GM23248 (cell line): ENCODE data around the gene ANKRD63. TPM values are rescaled to one million over a fixed set of nuclear protein-coding genes. Genes with fewer than 3 reads are reported as not detected.

Experiments
- DNase-seq: peaks from one replicate; pipeline ENCODE4 v3.0.0-alpha.2; 2015
- H2AFZ ChIP-seq: fragments of 200-600 bp; sonication (generic); 2 replicates; pipeline ENCODE4 v1.6.1; 2016; ENCODE audit warnings: antibody characterized with exemption
- H3F3A ChIP-seq: fragments of 200-600 bp; sonication (generic); 2 replicates; pipeline ENCODE4 v1.6.1; 2016; ENCODE audit warnings: mild to moderate bottlenecking, antibody characterized with exemption, mixed run types; ENCODE audit not compliant: insufficient read depth
- H3K27ac ChIP-seq: fragments of 200-600 bp; sonication (generic); 2 replicates; pipeline ENCODE4 v1.5.1; 2016; ENCODE audit warnings: mild to moderate bottlenecking
- H3K27me3 ChIP-seq: fragments of 200-600 bp; sonication (generic); replicated peaks from 2 replicates; pipeline ENCODE4 v1.6.1; 2016; ENCODE audit warnings: mild to moderate bottlenecking; ENCODE audit not compliant: insufficient read depth
- H3K36me3 ChIP-seq: fragments of 200-600 bp; sonication (generic); 2 replicates; pipeline ENCODE4 v1.6.1; 2016; ENCODE audit warnings: low read depth, mild to moderate bottlenecking
- H3K4me1 ChIP-seq: fragments of 200-600 bp; sonication (generic); 2 replicates; pipeline ENCODE4 v1.6.1; 2016; ENCODE audit warnings: mild to moderate bottlenecking; ENCODE audit not compliant: insufficient read depth
- H3K4me2 ChIP-seq: fragments of 200-600 bp; sonication (generic); one replicate; pipeline ENCODE4 v1.6.1; 2016; ENCODE audit warnings: mild to moderate bottlenecking; ENCODE audit not compliant: unreplicated experiment
- H3K4me3 ChIP-seq: fragments of 200-600 bp; sonication (generic); 2 replicates; pipeline ENCODE4 v1.5.1; 2016; ENCODE audit warnings: mild to moderate bottlenecking
- H3K79me2 ChIP-seq: fragments of 200-600 bp; sonication (generic); 2 replicates; pipeline ENCODE4 v1.6.1; 2016; ENCODE audit warnings: mild to moderate bottlenecking; ENCODE audit not compliant: insufficient read depth
- H3K9ac ChIP-seq: fragments of 200-600 bp; sonication (generic); 2 replicates; pipeline ENCODE4 v1.6.1; 2016; ENCODE audit warnings: mild to moderate bottlenecking
- H3K9me2 ChIP-seq: fragments of 200-600 bp; sonication (generic); 2 replicates; pipeline ENCODE4 v1.6.1; 2016; ENCODE audit warnings: mixed run types, mild to moderate bottlenecking, moderate library complexity; ENCODE audit not compliant: insufficient read depth
- H3K9me3 ChIP-seq: fragments of 200-600 bp; sonication (generic); one replicate; pipeline ENCODE4 v1.6.1; 2017; ENCODE audit warnings: low read depth
- H4K20me1 ChIP-seq: fragments of 200-600 bp; sonication (generic); 2 replicates; pipeline ENCODE4 v1.6.0; 2016; ENCODE audit not compliant: insufficient read depth
- EZH2 ChIP-seq: fragments of 200-600 bp; sonication (generic); IDR thresholded peaks from 2 replicates; pipeline ENCODE4 v1.6.1; 2018; ENCODE audit warnings: antibody characterized with exemption, mild to moderate bottlenecking; ENCODE audit not compliant: insufficient read depth, poor library complexity, severe bottlenecking
- EZH2phosphoT487 ChIP-seq: fragments of 200-600 bp; sonication (generic); IDR thresholded peaks from 2 replicates; pipeline ENCODE4 v1.6.1; 2018; ENCODE audit warnings: antibody characterized with exemption, moderate library complexity, mild to moderate bottlenecking, low read depth; ENCODE audit not compliant: insufficient read depth
- WGBS, 2 experiments: methylation state at CpG; one replicate each; pipeline ENCODE4 v1.1.6; 2015 to 2017; ENCODE audit warnings: low lambda C conversion rate in 2 of 2, low coverage in 1 of 2; ENCODE audit errors: missing lambda C conversion rate in 2 of 2; 5-methylcytosine and 5-hydroxymethylcytosine counted together
- in situ Hi-C: fragments of 300-500 bp; cut with MboI; formaldehyde crosslinking; loops from 2 replicates; pipeline ENCODE4 v1.15.0; 2020
- polyA plus RNA-seq: library from polyadenylated mRNA; unstranded; fragments of >200 nt; fragmentation: Nextera tagmentation; extraction: Ambion mirVana; gene quantifications from 2 replicates; pipeline ENCODE4 v1.2.1, GENCODE V29; 2016
- total RNA-seq: library from RNA; depleted of rRNA; stranded (reverse); fragments of >200 nt; shearing (Covaris generic); gene quantifications from 2 replicates; pipeline ENCODE4 v1.2.3, GENCODE V29; 2014

Gene ANKRD63
- total and polyA plus RNA-seq, 2 experiments from 2014 or later = not detected

GRCh38 chr15:40277471-40277870 lies 5.4 kb downstream of the ANKRD63 start:
- Histone ChIP-seq H4K20me1 (no peaks in the 10 kb centered on the region), H3K9ac (no peak overlapping the region), H3F3A (no peaks in the 10 kb centered on the region), H3K79me2 (no peaks in the 10 kb centered on the region), H3K9me2 (no peaks in the 10 kb centered on the region), H3K4me1 (no peaks in the 10 kb centered on the region), H2AFZ (no peak overlapping the region), H3K9me3 (no peaks in the 10 kb centered on the region), H3K4me2 (no peak overlapping the region), H3K4me3 (no peak overlapping the region), H3K36me3 (no peaks in the 10 kb centered on the region), H3K27ac (no peak overlapping the region), H3K27me3 (peaks cover 23% of the 10 kb centered on the region)
- 41 to 47% methylated on average over 15 to 16 of the region's 16 CpGs for WGBS, 2 experiments
- in situ Hi-C loops = loop anchor here (10.0 kb wide), 1 partner anchor 233 kb away; no protein-coding TSS in a partner anchor
- TF ChIP-seq EZH2 = no peak
- no peak for TF ChIP-seq EZH2phosphoT487
- no peak for DNase-seq

- 65 to 69% methylated on average over 4 of the region's 4 CpGs for WGBS, 2 experiments
- no peak for DNase-seq
- Histone ChIP-seq H3K27ac (no peak overlapping the region), H3K27me3 (peaks cover 18% of the 10 kb centered on the region), H4K20me1 (no peaks in the 10 kb centered on the region), H3K4me3 (no peak overlapping the region), H3K9ac (no peak overlapping the region), H3K4me1 (no peaks in the 10 kb centered on the region), H3F3A (no peaks in the 10 kb centered on the region), H3K36me3 (no peaks in the 10 kb centered on the region), H3K9me3 (no peaks in the 10 kb centered on the region), H3K9me2 (no peaks in the 10 kb centered on the region), H3K4me2 (no peak overlapping the region), H3K79me2 (no peaks in the 10 kb centered on the region), H2AFZ (no peak overlapping the region)
- no peak for TF ChIP-seq EZH2
- TF ChIP-seq EZH2phosphoT487 = no peak
- in situ Hi-C loops = loop anchor here (10.0 kb wide), 1 partner anchor 232 kb away; no protein-coding TSS in a partner anchor
Measured at GRCh38 chr15:40276927-40277326, 5.9 kb downstream of the ANKRD63 start.

- no peaks in the 10 kb centered on the region for H3K36me3 ChIP-seq
- no peaks in the 10 kb centered on the region for H3F3A ChIP-seq
- H3K9me2 ChIP-seq = no peaks in the 10 kb centered on the region
- H3K4me3 ChIP-seq = no peak overlapping the region
- no peaks in the 10 kb centered on the region for H3K9me3 ChIP-seq
- H4K20me1 ChIP-seq = no peaks in the 10 kb centered on the region
- TF ChIP-seq EZH2 (no peak), EZH2phosphoT487 (no peak)
- in situ Hi-C loops = loop anchor here (10.0 kb wide), 1 partner anchor 231 kb away; no protein-coding TSS in a partner anchor
- no peak overlapping the region for H3K9ac ChIP-seq
- peaks cover 9% of the 10 kb centered on the region for H3K27me3 ChIP-seq
- WGBS, 2 experiments = 83 to 85% methylated on average over 7 of the region's 7 CpGs
- H2AFZ ChIP-seq = no peak overlapping the region
- H3K79me2 ChIP-seq = no peaks in the 10 kb centered on the region
- H3K4me1 ChIP-seq = no peaks in the 10 kb centered on the region
- H3K27ac ChIP-seq = no peak overlapping the region
- no peak overlapping the region for H3K4me2 ChIP-seq
- no peak for DNase-seq
Measured at GRCh38 chr15:40275954-40276353, 6.9 kb downstream of the ANKRD63 start.

GRCh38 chr15:40275523-40275922 lies 7.3 kb downstream of the ANKRD63 start:
- no peak overlapping the region for H3K4me2 ChIP-seq
- peaks cover 5% of the 10 kb centered on the region for H3K27me3 ChIP-seq
- H3K4me3 ChIP-seq = no peak overlapping the region
- TF ChIP-seq EZH2phosphoT487 (no peak), EZH2 (no peak)
- in situ Hi-C loops = loop anchor here (10.0 kb wide), 1 partner anchor 231 kb away; no protein-coding TSS in a partner anchor
- H3F3A ChIP-seq = no peaks in the 10 kb centered on the region
- no peaks in the 10 kb centered on the region for H3K79me2 ChIP-seq
- H3K4me1 ChIP-seq = no peaks in the 10 kb centered on the region
- H2AFZ ChIP-seq = no peak overlapping the region
- H3K9me2 ChIP-seq = no peaks in the 10 kb centered on the region
- H4K20me1 ChIP-seq = no peaks in the 10 kb centered on the region
- H3K9me3 ChIP-seq = no peaks in the 10 kb centered on the region
- no peak for DNase-seq
- no peak overlapping the region for H3K27ac ChIP-seq
- no peak overlapping the region for H3K9ac ChIP-seq
- WGBS, 2 experiments = 59 to 67% methylated on average over 5 of the region's 5 CpGs
- H3K36me3 ChIP-seq = no peaks in the 10 kb centered on the region
